OCI-M2 (cell line): ENCODE data around the gene SCFD2.

Source experiments
- DNase-seq: peaks from one replicate; lab custom pipeline; 2025; ENCODE audit not compliant: unreplicated experiment; lab: John Stamatoyannopoulos, UW

SCFD2 gene

GRCh38 chr4:52862639-52863161 is 503.2 kb downstream of the SCFD2 start:
- no peak for DNase-seq

DNA sequence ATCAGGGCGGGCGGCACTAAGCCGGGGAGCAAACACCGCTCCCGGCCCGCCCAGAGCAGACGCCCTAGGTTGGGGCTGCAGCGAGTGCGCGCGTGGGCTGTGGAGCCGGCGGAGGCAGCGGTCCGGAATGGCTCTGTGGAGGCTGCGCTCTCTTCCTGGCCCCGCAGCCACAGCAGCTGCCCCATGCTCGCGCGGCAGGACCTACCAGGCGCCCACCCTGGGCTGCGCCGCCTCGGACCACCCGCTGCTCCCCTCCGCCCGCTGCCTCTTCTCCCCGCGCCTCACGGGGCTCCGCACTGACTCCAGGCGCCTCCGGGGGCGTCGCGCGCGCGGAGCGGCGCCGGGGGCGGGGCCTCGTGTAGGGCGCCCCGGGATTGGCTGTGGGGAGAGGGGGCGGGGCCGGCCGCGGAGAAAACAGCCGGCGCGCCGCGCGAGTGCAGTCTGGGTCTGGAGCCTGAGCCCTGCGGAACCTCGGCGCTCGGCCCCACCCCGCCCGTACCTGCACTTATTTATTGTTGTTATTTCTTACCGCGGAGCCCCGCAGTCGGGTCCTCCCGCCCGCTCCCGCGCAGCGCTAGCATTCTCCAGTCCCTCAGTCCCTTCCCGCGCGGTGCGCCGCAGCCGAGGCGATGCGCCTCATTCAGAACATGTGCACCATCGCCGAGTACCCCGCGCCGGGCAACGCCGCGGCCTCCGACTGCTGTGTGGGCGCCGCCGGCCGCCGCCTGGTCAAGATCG is 503.8 kb downstream of the SCFD2 start, which contains the start of gene RASL11B:
TSS of gene RASL11B (plus strand) at position 439 of the 738 bp plus-strand sequence. CDS start at position 630, 191 bp downstream.
- peak; percentile 25 for DNase-seq

DNA sequence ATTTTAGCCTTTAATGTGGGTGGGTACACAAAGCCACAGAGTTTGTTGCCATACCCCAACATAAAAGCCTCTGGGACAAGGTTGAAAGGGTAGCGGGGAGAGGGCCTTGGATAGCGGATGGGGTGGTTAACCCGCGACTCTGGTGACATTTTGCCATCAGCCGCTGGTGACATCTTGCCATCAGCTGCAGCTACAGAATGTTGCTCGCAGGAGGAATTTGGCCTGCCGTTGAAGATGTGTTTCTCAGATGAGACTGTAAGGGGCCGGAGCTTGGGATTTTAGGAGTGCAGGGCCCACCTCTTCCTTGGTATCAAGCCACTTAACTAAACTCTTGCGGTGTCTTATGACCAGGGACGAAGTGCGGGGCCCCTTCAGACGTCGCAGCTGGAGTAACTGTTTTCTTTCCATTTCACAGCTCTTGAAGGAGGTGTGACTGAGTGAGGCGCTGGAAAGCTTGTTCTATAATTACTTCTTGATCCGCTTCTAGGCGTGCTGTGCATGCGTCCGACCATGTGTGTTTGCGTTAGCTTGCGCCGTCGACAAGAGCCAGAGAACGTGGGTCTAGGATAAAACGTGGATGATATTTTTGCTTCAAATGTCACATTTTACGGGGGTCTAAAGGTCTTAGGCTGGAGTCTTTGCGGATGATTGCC is 504.6 kb downstream of the SCFD2 start:
- no peak for DNase-seq

DNA sequence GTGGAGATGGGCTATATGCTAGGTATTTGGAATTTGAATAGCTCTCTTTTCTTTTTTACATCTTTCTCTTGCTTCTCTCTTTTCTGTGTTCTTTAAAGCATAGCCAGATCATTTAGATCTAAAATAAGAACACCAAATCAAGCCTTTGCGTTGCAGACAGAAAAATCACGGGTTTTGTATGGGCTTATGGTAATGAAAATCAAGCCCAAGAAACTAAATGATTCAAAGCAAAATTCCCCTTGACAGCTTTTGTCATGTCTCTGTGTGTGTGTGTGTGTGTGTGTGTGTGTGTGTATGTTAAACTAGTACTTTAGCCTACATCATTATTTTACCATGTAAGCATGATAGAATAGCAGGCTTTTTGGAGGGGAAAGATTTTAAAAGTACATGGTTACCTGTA is 505.5 kb downstream of the SCFD2 start:
- no peak for DNase-seq

GRCh38 chr4:52856801-52857200 is 509.1 kb downstream of the SCFD2 start:
- no peak for DNase-seq

DNA sequence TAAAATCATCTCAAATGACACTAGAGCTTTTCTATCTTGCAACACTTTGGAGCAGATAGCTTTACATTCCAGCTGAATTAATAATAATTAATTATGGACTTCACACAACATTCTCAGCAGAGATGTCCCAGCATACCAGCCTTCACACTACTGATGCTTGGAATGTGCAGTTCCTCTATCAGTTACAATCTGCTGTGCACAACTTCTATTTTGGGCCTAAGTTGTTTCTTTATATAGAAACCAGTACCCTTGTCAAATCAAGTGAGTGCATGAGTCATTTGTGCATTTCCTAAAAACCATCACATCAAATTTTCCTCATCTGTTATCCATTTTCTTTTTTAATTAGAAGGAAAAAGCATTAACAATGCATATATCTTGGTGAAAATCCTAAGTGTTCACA is 512.5 kb downstream of the SCFD2 start:
- DNase-seq, result no peak

DNA sequence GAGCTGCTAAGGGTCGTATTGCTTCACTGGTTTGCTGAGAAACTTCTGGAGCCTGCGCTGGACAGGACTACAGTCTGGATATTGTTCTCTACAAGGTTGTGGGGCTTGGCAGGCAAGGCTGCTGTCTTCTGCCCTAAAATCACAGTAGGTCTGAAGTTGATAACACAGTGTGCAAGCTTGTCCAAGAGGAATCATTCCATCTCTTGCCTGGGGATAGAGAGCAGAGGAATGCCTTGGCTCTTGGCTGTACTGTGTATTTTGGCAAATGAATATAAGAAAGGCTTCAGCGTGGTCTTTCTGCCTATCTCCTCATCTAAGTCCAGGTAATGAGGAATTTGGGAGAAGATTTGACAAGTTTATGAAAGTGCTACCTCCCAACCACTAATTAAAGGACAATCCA is 513.1 kb downstream of the SCFD2 start:
- DNase-seq, result no peak

DNA sequence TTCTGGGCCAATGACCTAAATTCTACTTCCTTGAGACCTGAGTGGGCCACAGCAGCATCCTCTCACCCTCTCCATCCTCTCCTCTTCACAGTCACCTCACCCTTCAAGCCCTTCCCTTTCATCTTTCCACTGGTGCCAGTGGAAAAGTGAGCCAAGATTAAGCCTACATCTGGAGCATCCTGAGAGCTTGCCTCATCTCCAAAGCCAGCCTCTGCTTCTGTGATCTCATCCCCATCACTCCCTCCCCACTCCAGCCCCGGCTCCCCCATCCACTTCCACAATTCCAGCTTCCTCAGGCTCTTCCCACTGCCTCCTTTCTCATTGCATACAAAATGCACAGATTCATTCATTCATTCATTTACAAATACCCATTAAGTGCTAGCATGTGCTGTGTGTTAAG is 513.8 kb downstream of the SCFD2 start:
- DNase-seq, result no peak

- no peak for DNase-seq
Measured at GRCh38 chr4:52850406-52851124, 515.3 kb downstream of the SCFD2 start.

- DNase-seq, result no peak
Measured at GRCh38 chr4:52848254-52848653, 517.6 kb downstream of the SCFD2 start.

DNA sequence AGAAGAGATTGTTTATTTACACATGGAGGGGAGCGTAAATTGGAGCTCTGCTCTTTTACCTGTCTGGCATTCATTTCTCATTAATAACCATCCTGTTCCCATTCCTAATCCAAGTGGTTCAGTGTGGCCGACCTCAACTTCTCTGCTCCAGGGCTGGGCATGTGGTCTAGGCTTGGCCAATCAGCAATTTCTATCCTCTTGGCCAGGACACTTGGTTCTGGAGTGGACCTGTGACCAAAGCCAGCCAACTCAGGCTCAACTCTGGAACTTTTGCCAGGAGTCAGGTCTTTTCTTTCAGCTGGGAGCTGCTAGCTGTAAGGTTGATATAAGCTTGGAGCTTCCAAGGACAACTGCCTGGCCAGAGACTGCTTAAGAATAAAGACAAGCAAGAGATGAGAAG is 519.4 kb downstream of the SCFD2 start:
- DNase-seq, result no peak

DNA sequence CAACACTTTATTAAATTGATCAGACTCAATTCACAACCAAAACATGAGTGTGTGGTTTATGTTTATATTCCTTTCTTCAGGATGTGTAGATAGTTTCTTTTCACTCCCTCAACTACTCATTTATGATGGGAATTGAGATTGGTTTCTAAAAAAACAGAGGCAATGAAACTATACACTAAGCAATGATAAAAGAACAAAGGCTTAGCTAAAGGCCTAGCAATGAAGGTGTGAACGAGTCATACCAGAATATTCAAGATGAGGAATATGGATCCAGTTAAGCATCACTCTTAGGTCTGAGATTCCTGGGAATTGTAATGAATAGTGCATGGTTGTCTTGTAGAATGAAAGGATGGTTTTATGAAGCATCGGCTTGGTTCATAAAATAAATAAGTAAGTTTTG is 521.3 kb downstream of the SCFD2 start:
- DNase-seq, result no peak

DNA sequence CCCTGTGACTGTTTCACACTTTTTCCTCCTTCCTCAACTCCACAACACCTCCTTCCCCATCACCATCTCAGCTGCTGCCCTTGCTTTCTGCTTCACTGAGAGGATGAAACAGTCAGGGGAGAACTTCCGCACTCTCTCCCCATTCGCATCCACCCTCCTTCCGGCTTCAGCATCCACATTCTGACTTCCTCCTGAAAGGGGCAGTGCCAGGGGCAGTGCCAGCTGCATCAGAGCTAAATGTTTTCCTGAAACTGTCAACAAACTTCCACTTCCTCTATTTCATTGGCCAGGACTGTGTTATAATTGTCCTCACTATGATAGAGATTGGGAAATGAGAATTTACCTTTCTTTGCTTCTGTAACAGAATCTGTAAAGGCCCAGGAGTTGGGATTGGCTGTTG is 521.9 kb downstream of the SCFD2 start:
- DNase-seq, result no peak

GRCh38 chr4:52843351-52843750 is 522.5 kb downstream of the SCFD2 start:
- DNase-seq, result no peak

- no peak for DNase-seq
Measured at GRCh38 chr4:52842792-52843191, 523.1 kb downstream of the SCFD2 start.

DNA sequence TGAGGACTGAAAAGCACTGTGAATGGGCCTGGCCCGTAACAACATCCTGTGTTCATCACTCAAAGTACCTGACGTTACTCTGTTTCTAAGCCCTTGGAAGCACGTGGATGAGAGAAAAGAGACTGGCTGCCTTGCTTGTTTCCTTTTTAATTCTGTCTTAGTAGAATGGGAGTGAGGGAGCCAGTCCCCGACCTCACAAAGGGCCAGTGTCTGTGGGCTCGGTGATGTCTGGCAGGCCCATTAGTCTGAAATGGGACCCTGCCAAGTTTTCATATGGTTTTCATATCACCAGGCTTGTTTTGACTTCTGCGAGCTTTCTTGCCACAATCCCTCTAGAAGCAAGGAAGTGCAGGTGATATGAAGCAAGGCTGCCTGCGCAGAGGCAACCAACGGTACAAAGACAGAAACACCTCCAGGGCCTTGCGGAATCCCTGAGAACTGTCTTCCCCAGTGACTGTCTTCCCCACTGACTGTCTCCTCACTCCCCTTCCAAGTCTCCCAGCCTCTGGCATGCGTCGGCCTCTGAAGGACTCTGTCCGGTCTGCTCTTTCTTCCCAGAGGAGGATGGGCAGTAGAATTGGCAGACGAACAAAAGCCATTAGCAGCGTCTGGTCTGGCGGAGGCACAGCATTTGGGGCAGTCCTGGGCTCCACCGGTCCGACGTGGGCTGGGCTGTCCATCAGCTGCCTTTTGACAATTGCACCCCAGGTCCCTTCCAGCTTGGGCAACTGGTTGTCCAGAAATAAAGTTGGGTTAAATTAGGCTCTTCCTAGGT is 524.0 kb downstream of the SCFD2 start:
- DNase-seq, result no peak

- no peak for DNase-seq
Measured at GRCh38 chr4:52840531-52841370, 525.1 kb downstream of the SCFD2 start.

DNA sequence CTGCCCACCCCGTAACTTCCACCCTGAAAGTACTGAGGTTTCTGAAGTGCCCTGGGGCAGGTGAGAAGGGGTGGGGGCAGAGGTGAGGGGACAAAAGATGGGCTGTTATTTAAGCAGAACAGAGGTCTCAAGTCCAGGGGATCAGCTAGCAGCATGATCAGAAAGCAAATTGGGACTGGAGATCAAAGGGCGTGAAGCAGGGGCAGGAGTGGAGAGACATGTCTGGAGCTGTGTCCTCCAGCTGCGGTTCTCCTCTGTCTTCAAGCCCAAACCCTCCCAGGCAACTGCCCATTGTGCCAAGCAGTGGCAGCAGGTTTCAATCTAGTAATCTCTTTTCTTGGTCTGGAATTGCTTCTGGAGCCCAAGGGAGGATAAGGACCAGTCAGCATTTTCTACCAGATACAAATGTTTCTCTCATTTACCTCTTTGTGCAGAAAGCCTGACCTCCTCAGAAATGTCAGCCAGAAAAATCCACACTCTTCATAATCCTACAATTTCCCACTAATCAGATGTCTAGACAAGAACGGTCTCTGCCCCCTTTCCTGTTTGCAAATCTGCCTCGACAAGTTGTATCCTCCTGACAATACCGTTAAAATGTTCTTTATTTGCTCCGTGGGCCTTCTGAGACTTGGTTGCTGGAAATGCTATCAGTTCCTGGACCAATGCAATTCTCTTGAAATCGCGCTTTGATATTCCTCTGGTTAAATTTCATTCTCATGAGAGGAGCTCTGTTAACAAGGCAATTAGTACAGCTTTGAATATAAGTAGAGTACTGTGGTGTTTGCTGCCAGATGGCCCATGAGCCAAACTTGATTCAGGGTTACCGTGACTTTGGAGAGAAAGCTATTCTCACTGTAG is 526.9 kb downstream of the SCFD2 start:
- DNase-seq, result no peak
